Panc1 (cell line): Measurements from ENCODE around the gene MTHFD1. TPM values are rescaled to one million over a fixed set of nuclear protein-coding genes. Genes with fewer than 3 reads are reported as not detected.

Experiments
- ATAC-seq: fragments of 200-7000 bp; cut with Tn5 transposase; 2 replicates; pipeline ENCODE4 v1.9.1; 2020; ENCODE audit warnings: mild to moderate bottlenecking, moderate library complexity
- BruUV-seq: library from RNA; stranded (reverse); fragments of 400-500 nt; replicated peaks from 2 replicates; lab custom pipeline; 2021; lab: Mats Ljungman, UMichigan
- CTCF ChIA-PET: fragments of 300-600 bp; sonication (Branson Sonifier 250); formaldehyde crosslinking; loops from one replicate; lab custom pipeline; 2022; ENCODE audit warnings: antibody characterized with exemption; lab: Charles Lee
- POLR2A ChIA-PET: fragments of 300-600 bp; sonication (Branson Sonifier 250); formaldehyde crosslinking; loops from one replicate; lab custom pipeline; 2022; ENCODE audit warnings: antibody characterized with exemption; lab: Charles Lee
- DNase-seq: peaks from one replicate; pipeline ENCODE4 v3.0.0-alpha.2; 2010; ENCODE audit warnings: low read depth, low spot score
- H3K27ac ChIP-seq: 2 replicates; pipeline ENCODE4 v1.5.1; 2011; ENCODE audit warnings: mild to moderate bottlenecking, low read length, inconsistent platforms
- H3K27me3 ChIP-seq: fragments of 200-500 bp; sonication (Bioruptor generic); 2 replicates; pipeline ENCODE4 v1.6.0; 2014; ENCODE audit warnings: low read length, inconsistent platforms; ENCODE audit not compliant: control insufficient read depth, insufficient read depth
- H3K36me3 ChIP-seq: fragments of 200-500 bp; sonication (Bioruptor generic); 2 replicates; pipeline ENCODE4 v1.5.1; 2014; ENCODE audit warnings: inconsistent platforms, mild to moderate bottlenecking, low read length, moderate library complexity; ENCODE audit not compliant: control insufficient read depth, insufficient read depth
- H3K4me1 ChIP-seq: 2 replicates; pipeline ENCODE4 v1.5.1; 2011; ENCODE audit warnings: inconsistent platforms, mild to moderate bottlenecking, low read length, moderate library complexity; ENCODE audit not compliant: control insufficient read depth, insufficient read depth
- H3K4me3 ChIP-seq, 2 experiments: 2 replicates each; pipeline ENCODE4 v1.5.1; 2011 to 2012; ENCODE audit warnings: low read depth in 2 of 2, low read length in 2 of 2, mild to moderate bottlenecking in 2 of 2, inconsistent platforms in 1 of 2, moderate library complexity in 1 of 2
- H3K9me3 ChIP-seq: fragments of 200-500 bp; sonication (Bioruptor generic); 2 replicates; pipeline ENCODE4 v1.5.1; 2014; ENCODE audit warnings: low read depth, mild to moderate bottlenecking, inconsistent platforms, low read length, moderate library complexity; ENCODE audit not compliant: control insufficient read depth, insufficient read depth
- POLR2AphosphoS5 ChIP-seq: IDR thresholded peaks from 2 replicates; pipeline ENCODE4 v1.6.1; 2012; ENCODE audit warnings: mild to moderate bottlenecking, low read depth, low read length, moderate library complexity
- SIN3A ChIP-seq: IDR thresholded peaks from 2 replicates; pipeline ENCODE4 v1.6.1; 2012; ENCODE audit warnings: low read depth, mild to moderate bottlenecking, low read length, moderate library complexity, borderline replicate concordance; ENCODE audit not compliant: insufficient read depth
- TCF7L2 ChIP-seq: IDR thresholded peaks from 2 replicates; pipeline ENCODE4 v1.6.1; 2011; ENCODE audit warnings: mild to moderate bottlenecking, low read depth, low read length, inconsistent platforms
- in situ Hi-C: cut with HindIII; loops from 2 replicates; pipeline ENCODE4 v1.10.0; 2016; ENCODE audit warnings: low sequenced_read_pairs, low pct_unique_long_range_greater_than_20kb
- intact Hi-C: fragments of 100-400 bp; cut with micrococcal nuclease; formaldehyde crosslinking; loops from one replicate; pipeline ENCODE4 v1.10.0; 2022; ENCODE audit not compliant: unreplicated experiment
- total RNA-seq: library from RNA; stranded (reverse); gene quantifications from one replicate; pipeline ENCODE4 v1.2.1, GENCODE V29; 2021; ENCODE audit not compliant: unreplicated experiment
- TF ChIP-seq, protein P1 (sequence below): fragments of 450-650 bp; IDR thresholded peaks from 2 replicates; pipeline ENCODE4 v1.5.1; 2017; ENCODE audit warnings: mild to moderate bottlenecking
- TF ChIP-seq, protein P2 (sequence below), 2 experiments: IDR thresholded peaks; 2 replicates each; pipeline ENCODE4 v1.6.1; 2011 to 2012; ENCODE audit warnings: low read depth in 2 of 2, control low read depth in 1 of 2, low read length in 1 of 2, mild to moderate bottlenecking in 1 of 2, moderate library complexity in 1 of 2; ENCODE audit not compliant: insufficient read depth in 1 of 2

The MTHFD1 gene
- total RNA-seq, 1 experiment from 2014 or later = 141 TPM

DNA sequence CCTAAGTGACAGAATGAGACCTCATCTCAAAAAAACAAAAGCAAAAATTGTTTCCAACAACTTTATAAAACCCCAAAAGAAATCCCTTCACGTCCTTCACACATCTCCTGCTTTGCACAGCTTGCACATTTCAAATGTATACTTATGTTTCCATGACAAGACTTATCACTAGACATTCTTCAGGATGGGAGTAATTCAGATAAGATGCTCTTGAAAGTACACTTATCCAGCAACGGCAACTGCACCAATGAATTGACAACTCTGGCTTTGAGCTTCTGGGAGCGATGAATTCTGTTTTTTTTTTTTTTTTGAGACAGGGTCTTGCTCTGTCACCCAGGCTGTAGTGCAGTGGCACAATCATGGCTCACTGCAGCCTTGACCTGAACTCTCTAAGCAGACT lies 46.4 kb downstream of the MTHFD1 start:
- CTCF ChIA-PET = no interaction called here
- TF ChIP-seq, protein P1, sequence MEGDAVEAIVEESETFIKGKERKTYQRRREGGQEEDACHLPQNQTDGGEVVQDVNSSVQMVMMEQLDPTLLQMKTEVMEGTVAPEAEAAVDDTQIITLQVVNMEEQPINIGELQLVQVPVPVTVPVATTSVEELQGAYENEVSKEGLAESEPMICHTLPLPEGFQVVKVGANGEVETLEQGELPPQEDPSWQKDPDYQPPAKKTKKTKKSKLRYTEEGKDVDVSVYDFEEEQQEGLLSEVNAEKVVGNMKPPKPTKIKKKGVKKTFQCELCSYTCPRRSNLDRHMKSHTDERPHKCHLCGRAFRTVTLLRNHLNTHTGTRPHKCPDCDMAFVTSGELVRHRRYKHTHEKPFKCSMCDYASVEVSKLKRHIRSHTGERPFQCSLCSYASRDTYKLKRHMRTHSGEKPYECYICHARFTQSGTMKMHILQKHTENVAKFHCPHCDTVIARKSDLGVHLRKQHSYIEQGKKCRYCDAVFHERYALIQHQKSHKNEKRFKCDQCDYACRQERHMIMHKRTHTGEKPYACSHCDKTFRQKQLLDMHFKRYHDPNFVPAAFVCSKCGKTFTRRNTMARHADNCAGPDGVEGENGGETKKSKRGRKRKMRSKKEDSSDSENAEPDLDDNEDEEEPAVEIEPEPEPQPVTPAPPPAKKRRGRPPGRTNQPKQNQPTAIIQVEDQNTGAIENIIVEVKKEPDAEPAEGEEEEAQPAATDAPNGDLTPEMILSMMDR = no peak
- TF ChIP-seq TCF7L2 (no peak), SIN3A (no peak), POLR2AphosphoS5 (no peak)
- TF ChIP-seq, protein P2, sequence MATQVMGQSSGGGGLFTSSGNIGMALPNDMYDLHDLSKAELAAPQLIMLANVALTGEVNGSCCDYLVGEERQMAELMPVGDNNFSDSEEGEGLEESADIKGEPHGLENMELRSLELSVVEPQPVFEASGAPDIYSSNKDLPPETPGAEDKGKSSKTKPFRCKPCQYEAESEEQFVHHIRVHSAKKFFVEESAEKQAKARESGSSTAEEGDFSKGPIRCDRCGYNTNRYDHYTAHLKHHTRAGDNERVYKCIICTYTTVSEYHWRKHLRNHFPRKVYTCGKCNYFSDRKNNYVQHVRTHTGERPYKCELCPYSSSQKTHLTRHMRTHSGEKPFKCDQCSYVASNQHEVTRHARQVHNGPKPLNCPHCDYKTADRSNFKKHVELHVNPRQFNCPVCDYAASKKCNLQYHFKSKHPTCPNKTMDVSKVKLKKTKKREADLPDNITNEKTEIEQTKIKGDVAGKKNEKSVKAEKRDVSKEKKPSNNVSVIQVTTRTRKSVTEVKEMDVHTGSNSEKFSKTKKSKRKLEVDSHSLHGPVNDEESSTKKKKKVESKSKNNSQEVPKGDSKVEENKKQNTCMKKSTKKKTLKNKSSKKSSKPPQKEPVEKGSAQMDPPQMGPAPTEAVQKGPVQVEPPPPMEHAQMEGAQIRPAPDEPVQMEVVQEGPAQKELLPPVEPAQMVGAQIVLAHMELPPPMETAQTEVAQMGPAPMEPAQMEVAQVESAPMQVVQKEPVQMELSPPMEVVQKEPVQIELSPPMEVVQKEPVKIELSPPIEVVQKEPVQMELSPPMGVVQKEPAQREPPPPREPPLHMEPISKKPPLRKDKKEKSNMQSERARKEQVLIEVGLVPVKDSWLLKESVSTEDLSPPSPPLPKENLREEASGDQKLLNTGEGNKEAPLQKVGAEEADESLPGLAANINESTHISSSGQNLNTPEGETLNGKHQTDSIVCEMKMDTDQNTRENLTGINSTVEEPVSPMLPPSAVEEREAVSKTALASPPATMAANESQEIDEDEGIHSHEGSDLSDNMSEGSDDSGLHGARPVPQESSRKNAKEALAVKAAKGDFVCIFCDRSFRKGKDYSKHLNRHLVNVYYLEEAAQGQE (IDR thresholded peaks at IDR 0.05; ENCODE audit: insufficient read depth in 1 of 2, low read depth in 2 of 2, low read length in 1 of 2) = no peak
- Histone ChIP-seq H3K4me3 (no peak overlapping the region), H3K27me3 (no peaks in the 10 kb centered on the region), H3K9me3 (no peaks in the 10 kb centered on the region), H3K27ac (no peak overlapping the region), H3K36me3 (peaks cover 26% of the 10 kb centered on the region), H3K4me1 (no peaks in the 10 kb centered on the region)
- intact Hi-C loops (no loop called here), in situ Hi-C loops (no loop called here)
- no TSS peak for BruUV-seq
- ATAC-seq (no peak), DNase-seq (no peak)
- POLR2A ChIA-PET = no interaction called here

DNA sequence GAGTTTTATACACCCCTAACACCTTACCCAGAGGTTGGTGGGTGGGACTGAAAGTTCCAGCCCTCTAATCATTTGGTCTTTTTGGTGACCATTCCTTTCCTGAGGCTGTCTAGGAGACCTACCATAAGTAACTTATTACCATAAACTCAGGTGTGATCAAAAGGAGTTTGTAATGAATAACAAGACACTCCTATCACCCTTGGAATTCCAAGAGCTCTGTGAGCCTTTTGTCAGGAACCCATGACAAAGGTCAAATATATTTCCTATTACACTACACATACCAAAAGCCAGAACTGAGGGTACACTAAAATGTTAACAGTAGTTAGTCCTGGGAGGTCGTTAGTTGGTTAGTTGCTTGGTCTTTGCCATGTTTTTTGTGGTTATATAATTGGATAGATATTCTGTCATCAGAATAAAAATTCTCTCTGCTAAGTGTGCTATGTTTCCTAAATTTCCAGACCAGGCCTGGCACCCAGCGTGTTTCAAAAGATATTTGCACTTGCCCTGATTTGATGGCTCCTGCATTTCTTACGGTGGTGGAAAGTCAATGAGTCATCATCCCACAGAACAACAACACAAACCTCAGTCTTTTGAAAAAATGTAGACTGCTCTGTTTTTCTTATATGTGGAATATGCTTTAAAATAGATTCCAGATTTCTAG lies 50.2 kb downstream of the MTHFD1 start:
- H3K27me3 ChIP-seq = no peaks in the 10 kb centered on the region
- no peaks in the 10 kb centered on the region for H3K9me3 ChIP-seq
- in situ Hi-C loops = no loop called here
- ATAC-seq (no peak), DNase-seq (no peak)
- no peak overlapping the region for H3K27ac ChIP-seq
- POLR2A ChIA-PET = no interaction called here
- no peaks in the 10 kb centered on the region for H3K4me1 ChIP-seq
- no peak overlapping the region for H3K4me3 ChIP-seq
- peaks cover 34% of the 10 kb centered on the region for H3K36me3 ChIP-seq
- no TSS peak for BruUV-seq
- CTCF ChIA-PET = no interaction called here
- TF ChIP-seq, protein P2 (IDR thresholded peaks at IDR 0.05; ENCODE audit: insufficient read depth in 1 of 2, low read depth in 2 of 2, low read length in 1 of 2) = no peak
- TF ChIP-seq, protein P1 = no peak
- TF ChIP-seq SIN3A = no peak
- TF ChIP-seq POLR2AphosphoS5 = no peak
- TF ChIP-seq TCF7L2 = no peak
- intact Hi-C loops = no loop called here
